HL-60 (cell line): ENCODE data around the gene RBMY1D.
"Not testable (repeated sequence)": the region's sequence is repeated elsewhere in the genome, so short reads cannot be mapped to it uniquely, and the experiment has no call there.

ENCODE experiments used
- POLR2AphosphoS5 ChIP-seq: IDR thresholded peaks from 2 replicates; pipeline ENCODE4 v1.6.1; 2012; ENCODE audit warnings: low read depth
- TF ChIP-seq, protein P1 (sequence below): IDR thresholded peaks from one replicate; pipeline ENCODE4 v1.5.1; 2011; ENCODE audit warnings: low read length, control low read depth, inconsistent platforms; ENCODE audit not compliant: insufficient read depth

DNA sequence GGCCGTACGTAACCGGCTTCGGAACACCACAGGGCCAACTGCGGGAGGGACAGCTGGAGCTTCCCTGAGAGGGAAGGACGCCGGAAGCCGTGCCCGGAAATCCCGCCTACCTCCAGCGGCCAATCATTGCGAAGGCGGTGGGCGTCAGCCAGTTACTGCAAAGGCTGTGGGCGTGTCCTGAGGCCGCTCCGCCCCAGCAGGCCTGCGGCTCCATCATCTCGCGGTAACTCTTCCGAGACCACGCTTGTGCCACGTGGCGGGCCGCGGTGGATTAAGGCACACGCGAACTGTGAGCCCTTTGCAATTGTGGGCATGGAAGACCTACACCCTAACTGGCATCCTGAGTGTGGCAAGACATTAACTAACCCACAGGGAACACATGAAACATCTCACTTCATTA is at the start of gene RBMY1D:
- TF ChIP-seq POLR2AphosphoS5: not testable (repeated sequence)
- TF ChIP-seq, protein P1, sequence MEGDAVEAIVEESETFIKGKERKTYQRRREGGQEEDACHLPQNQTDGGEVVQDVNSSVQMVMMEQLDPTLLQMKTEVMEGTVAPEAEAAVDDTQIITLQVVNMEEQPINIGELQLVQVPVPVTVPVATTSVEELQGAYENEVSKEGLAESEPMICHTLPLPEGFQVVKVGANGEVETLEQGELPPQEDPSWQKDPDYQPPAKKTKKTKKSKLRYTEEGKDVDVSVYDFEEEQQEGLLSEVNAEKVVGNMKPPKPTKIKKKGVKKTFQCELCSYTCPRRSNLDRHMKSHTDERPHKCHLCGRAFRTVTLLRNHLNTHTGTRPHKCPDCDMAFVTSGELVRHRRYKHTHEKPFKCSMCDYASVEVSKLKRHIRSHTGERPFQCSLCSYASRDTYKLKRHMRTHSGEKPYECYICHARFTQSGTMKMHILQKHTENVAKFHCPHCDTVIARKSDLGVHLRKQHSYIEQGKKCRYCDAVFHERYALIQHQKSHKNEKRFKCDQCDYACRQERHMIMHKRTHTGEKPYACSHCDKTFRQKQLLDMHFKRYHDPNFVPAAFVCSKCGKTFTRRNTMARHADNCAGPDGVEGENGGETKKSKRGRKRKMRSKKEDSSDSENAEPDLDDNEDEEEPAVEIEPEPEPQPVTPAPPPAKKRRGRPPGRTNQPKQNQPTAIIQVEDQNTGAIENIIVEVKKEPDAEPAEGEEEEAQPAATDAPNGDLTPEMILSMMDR: not testable (repeated sequence)
